Naive B cell (primary cell): ENCODE data around the gene SELENOF. TPM values are rescaled to one million over a fixed set of nuclear protein-coding genes. Genes with fewer than 3 reads are reported as not detected.
"Not testable (repeated sequence)": the region's sequence is repeated elsewhere in the genome, so short reads cannot be mapped to it uniquely, and the experiment has no call there.

Source experiments
- ATAC-seq, 2 donors: fragments of 150-1000 bp; cut with Tn5 transposase; 2 replicates each; pipeline ENCODE4 v1.10.0; 2021; ENCODE audit warnings: low read depth in 2 of 2, mild to moderate bottlenecking in 2 of 2, moderate library complexity in 2 of 2
- DNase-seq: peaks from one replicate; pipeline ENCODE4 v3.0.0; 2022
- H3K27ac Mint-ChIP-seq, 6 donors: one replicate each; pipeline ENCODE4 v1.8.0; 2020 to 2022; ENCODE audit warnings: mild to moderate bottlenecking in 6 of 6, mixed read lengths in 6 of 6, moderate library complexity in 5 of 6, inconsistent platforms in 2 of 6
- H3K27me3 Mint-ChIP-seq, 3 donors: one replicate each; pipeline ENCODE4 v1.8.0; 2021 to 2022; ENCODE audit warnings: mixed read lengths in 3 of 3, mild to moderate bottlenecking in 1 of 3
- H3K36me3 Mint-ChIP-seq, 2 donors: one replicate each; pipeline ENCODE4 v1.8.0; 2020 to 2022; ENCODE audit warnings: mixed read lengths in 2 of 2, inconsistent platforms in 1 of 2, mild to moderate bottlenecking in 1 of 2
- H3K4me1 Mint-ChIP-seq, 3 donors: one replicate each; pipeline ENCODE4 v1.8.0; 2020 to 2022; ENCODE audit warnings: mixed read lengths in 3 of 3, inconsistent platforms in 1 of 3, mild to moderate bottlenecking in 1 of 3, moderate library complexity in 1 of 3
- H3K4me3 Mint-ChIP-seq, 8 donors: one replicate each; pipeline ENCODE4 v1.8.0; 2020 to 2022; ENCODE audit warnings: mild to moderate bottlenecking in 8 of 8, mixed read lengths in 8 of 8, moderate library complexity in 8 of 8, inconsistent platforms in 2 of 8
- H3K9me3 Mint-ChIP-seq, 7 donors: one replicate each; pipeline ENCODE4 v1.8.0; 2020 to 2022; ENCODE audit warnings: mixed read lengths in 7 of 7, mild to moderate bottlenecking in 5 of 7, inconsistent platforms in 2 of 7, moderate library complexity in 1 of 7
- polyA plus RNA-seq, 6 donors: library from polyadenylated mRNA; unstranded; fragments of 300-500 nt; fragmentation: Illumina TruSeq; gene quantifications; one replicate each; pipeline ENCODE4 v1.2.3, GENCODE V29; 2021; ENCODE audit warnings: low read depth in 6 of 6

Gene SELENOF
- polyA plus RNA-seq, 6 donors from 2014 or later = 558 to 771 (median 701) TPM

DNA sequence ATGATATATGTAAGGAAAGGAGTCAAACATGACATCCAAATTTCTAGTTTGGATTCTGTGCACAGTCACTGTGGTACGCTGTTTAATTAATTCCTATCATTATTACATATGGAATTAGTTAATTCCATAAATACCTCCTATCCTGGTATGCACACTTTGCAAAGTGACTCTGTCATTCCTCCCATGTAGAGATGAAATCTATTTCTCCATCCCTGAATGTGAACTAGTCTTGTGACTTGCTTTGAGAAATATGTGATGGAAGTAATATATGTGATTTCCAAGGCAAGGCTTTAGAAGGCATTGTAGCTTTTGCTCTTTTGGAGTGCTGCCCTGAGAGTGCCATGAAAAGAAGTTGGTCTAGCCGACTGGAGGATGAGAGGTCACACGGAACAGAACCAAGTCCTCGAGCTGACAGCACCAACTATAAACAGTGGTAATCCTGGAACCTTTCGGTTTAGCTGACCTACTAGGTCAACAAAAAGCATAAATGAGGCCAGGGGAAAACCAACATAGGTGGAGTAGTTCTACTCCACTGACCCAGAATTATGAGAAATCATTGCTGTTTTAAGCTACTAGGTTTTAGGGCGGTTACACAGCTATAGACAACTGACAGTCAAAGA is 1.5 kb downstream of the SELENOF start:
- Mint-ChIP-seq H3K27ac (peak overlapping the region in 2 of 6 donors; percentile 43 to 45), H3K36me3 (peaks cover 16 to 28% of the 10 kb centered on the region in 2 donors), H3K9me3 (no peaks in the 10 kb centered on the region), H3K4me3 (peak overlapping the region in 1 of 8 donors; percentile 82), H3K4me1 (peaks cover 46 to 58% (median 50%) of the 10 kb centered on the region in 3 donors), H3K27me3 (no peaks in the 10 kb centered on the region)
- no peak for ATAC-seq
- DNase-seq = no peak

- Mint-ChIP-seq H3K4me3 (no peak overlapping the region), H3K4me1 (peaks cover 41 to 49% (median 43%) of the 10 kb centered on the region in 3 donors), H3K27ac (no peak overlapping the region), H3K36me3 (peaks cover 15 to 25% of the 10 kb centered on the region in 2 donors), H3K9me3 (no peaks in the 10 kb centered on the region), H3K27me3 (no peaks in the 10 kb centered on the region)
- no peak for DNase-seq
- no peak for ATAC-seq
Observed at GRCh38 chr1:86906419-86906818, 7.5 kb downstream of the SELENOF start.

- H3K9me3 Mint-ChIP-seq = no peaks in the 10 kb centered on the region
- no peaks in the 10 kb centered on the region for H3K27me3 Mint-ChIP-seq
- no peak overlapping the region for H3K4me3 Mint-ChIP-seq
- no peak overlapping the region for H3K27ac Mint-ChIP-seq
- peaks cover 9 to 20% of the 10 kb centered on the region in 2 donors for H3K36me3 Mint-ChIP-seq
- ATAC-seq (no peak), DNase-seq (no peak)
- peaks cover 36 to 43% (median 37%) of the 10 kb centered on the region in 3 donors for H3K4me1 Mint-ChIP-seq
Observed at GRCh38 chr1:86905875-86906274, 8.1 kb downstream of the SELENOF start.

DNA sequence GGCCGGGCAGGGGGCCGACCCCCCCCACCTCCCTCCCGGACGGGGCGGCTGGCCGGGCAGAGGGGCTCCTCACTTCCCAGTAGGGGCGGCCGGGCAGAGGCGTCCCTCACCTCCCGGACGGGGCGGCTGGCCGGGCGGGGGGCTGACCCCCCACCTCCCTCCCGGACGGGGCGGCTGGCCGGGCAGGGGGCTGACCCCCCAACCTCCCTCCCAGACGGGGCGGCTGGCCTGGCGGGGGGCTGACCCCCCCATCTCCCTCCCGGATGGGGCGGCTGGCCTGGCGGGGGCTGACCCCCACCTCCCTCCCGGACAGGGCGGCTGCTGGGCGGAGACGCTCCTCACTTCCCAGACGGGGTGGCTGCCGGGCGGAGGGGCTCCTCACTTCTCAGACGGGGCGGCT is 14.5 kb downstream of the SELENOF start:
- H3K4me1 Mint-ChIP-seq = peaks cover 25 to 33% (median 31%) of the 10 kb centered on the region in 3 donors
- H3K27me3 Mint-ChIP-seq, ATAC-seq, H3K27ac Mint-ChIP-seq, H3K9me3 Mint-ChIP-seq, H3K4me3 Mint-ChIP-seq, H3K36me3 Mint-ChIP-seq, DNase-seq: not testable (repeated sequence)

DNA sequence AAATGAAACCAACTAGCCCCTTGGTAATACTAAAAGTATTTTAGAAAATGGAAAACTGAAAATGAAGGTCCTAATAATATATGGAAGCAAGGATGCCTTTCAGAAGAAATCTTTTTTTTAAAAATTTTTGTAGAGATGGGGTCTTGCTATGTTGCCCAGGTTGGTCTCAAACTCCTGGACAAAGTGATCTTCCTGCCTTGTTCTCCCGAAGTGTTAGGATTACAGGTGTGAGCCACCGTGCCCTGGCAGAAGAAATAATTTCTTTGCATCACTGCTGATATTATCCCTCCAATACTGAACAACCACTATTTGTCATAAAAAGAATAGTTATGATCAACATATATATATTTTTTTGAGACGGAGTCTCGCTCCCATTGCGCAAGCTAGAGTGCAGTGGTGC is 25.6 kb downstream of the SELENOF start:
- peak overlapping the region in 2 of 6 donors; percentile 26 to 67 for H3K27ac Mint-ChIP-seq
- H3K4me1 Mint-ChIP-seq = peaks cover 19 to 42% (median 38%) of the 10 kb centered on the region in 3 donors

GRCh38 chr1:86887479-86888162 is 26.3 kb downstream of the SELENOF start:
- DNase-seq (no peak), ATAC-seq (no peak)
- H3K36me3 Mint-ChIP-seq = peaks cover 0 to 12% of the 10 kb centered on the region in 2 donors
- H3K27me3 Mint-ChIP-seq = no peaks in the 10 kb centered on the region
- H3K4me1 Mint-ChIP-seq = peaks cover 19 to 44% (median 44%) of the 10 kb centered on the region in 3 donors
- no peak overlapping the region for H3K4me3 Mint-ChIP-seq
- peak overlapping the region in 3 of 6 donors; percentile 28 to 69 (median 34) for H3K27ac Mint-ChIP-seq
- peaks cover 0 to 2% (median 0%) of the 10 kb centered on the region in 7 donors for H3K9me3 Mint-ChIP-seq

More for the DNA sequence above, 25.6 kb downstream of the SELENOF start:
- DNase-seq (no peak), ATAC-seq (no peak)
- no peak overlapping the region for H3K4me3 Mint-ChIP-seq
- peaks cover 0 to 2% (median 0%) of the 10 kb centered on the region in 7 donors for H3K9me3 Mint-ChIP-seq
- no peaks in the 10 kb centered on the region for H3K27me3 Mint-ChIP-seq
- peaks cover 0 to 12% of the 10 kb centered on the region in 2 donors for H3K36me3 Mint-ChIP-seq

- Mint-ChIP-seq H3K36me3 (peaks cover 14 to 18% of the 10 kb centered on the region in 2 donors), H3K27ac (peak overlapping the region in 3 of 6 donors; percentile 23 to 92 (median 41)), H3K27me3 (no peaks in the 10 kb centered on the region), H3K4me3 (no peak overlapping the region), H3K4me1 (peaks cover 6 to 14% (median 13%) of the 10 kb centered on the region in 3 donors), H3K9me3 (no peaks in the 10 kb centered on the region)
- ATAC-seq (no peak), DNase-seq (no peak)
Observed at GRCh38 chr1:86875722-86876121, 38.2 kb downstream of the SELENOF start.

- Mint-ChIP-seq H3K4me3 (no peak overlapping the region), H3K4me1 (peaks cover 28 to 32% (median 30%) of the 10 kb centered on the region in 3 donors), H3K27ac (peak overlapping the region in 1 of 6 donors; percentile 65), H3K27me3 (no peaks in the 10 kb centered on the region), H3K36me3 (peaks cover 11 to 14% of the 10 kb centered on the region in 2 donors), H3K9me3 (no peaks in the 10 kb centered on the region)
- DNase-seq (no peak), ATAC-seq (no peak)
Observed at GRCh38 chr1:86872086-86872485, 41.8 kb downstream of the SELENOF start.

DNA sequence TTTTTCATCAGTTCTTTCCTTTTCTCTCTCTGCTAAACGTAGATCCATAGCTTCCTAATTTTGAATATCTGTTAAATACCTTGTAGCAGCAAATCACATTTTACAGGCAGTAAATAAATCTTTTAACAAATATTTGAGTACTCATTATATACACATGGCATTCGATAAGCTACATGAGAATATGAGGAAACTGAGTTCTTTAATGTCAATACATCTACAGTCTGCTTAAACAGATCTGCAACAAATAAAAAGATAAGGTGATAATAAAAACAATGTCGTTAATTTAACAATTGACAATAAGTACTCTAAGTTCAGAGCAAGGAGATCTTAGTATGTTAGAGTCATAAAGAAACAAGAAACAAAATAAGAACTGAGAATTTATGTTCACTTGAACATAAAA is 42.9 kb downstream of the SELENOF start:
- ATAC-seq (no peak), DNase-seq (no peak)
- no peaks in the 10 kb centered on the region for H3K27me3 Mint-ChIP-seq
- no peak overlapping the region for H3K4me3 Mint-ChIP-seq
- H3K36me3 Mint-ChIP-seq = peaks cover 9 to 12% of the 10 kb centered on the region in 2 donors
- no peaks in the 10 kb centered on the region for H3K9me3 Mint-ChIP-seq
- peaks cover 32 to 40% (median 34%) of the 10 kb centered on the region in 3 donors for H3K4me1 Mint-ChIP-seq
- H3K27ac Mint-ChIP-seq = peak overlapping the region in 1 of 6 donors; percentile 42

DNA sequence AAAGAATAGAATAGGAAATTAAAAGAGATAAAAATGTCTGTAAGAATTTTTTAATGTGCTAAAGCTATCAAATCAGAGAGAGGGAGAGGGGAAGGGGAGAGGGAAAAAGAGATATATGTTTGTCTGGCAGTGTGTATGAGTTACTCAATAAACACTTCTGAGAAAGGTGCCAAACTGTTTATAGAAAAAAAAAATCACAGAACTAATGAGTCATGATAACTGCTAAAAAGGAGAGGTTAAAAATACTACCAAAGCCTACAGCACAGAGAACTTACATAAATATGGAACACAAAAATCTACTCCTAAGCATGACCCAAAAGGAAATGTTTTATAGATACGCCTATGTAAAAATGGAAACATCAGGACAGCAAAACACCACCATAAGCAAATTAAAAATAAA is 45.4 kb downstream of the SELENOF start:
- Mint-ChIP-seq H3K36me3 (peaks cover 0 to 5% of the 10 kb centered on the region in 2 donors), H3K9me3 (no peaks in the 10 kb centered on the region), H3K4me3 (peak overlapping the region in 1 of 8 donors; percentile 37), H3K4me1 (peaks cover 31 to 42% (median 40%) of the 10 kb centered on the region in 3 donors), H3K27me3 (no peaks in the 10 kb centered on the region), H3K27ac (peak overlapping the region in 5 of 6 donors; percentile 16 to 75 (median 39))
- no peak for DNase-seq
- no peak for ATAC-seq

DNA sequence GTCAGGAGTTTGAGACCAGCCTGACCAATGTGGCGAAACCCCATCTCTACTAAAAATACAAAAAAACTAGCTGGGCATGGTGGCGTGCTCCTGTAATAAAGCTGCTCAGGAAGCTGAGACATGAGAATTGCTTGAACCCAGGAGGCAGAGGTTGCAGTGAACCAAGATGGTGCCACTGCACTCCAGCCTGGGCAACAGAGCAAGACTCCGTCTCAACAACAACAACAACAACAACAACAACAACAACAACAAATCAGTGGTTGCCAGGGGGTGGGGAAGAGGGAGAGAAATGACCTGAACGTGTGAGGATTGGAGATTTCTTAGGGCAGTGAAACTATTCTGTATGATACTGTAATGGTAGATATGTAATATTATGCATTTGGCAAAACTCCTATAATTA is 46.6 kb downstream of the SELENOF start:
- peaks cover 31 to 42% (median 40%) of the 10 kb centered on the region in 3 donors for H3K4me1 Mint-ChIP-seq
- not testable (repeated sequence) for H3K9me3 Mint-ChIP-seq, DNase-seq, H3K27me3 Mint-ChIP-seq, H3K36me3 Mint-ChIP-seq, ATAC-seq
- H3K4me3 Mint-ChIP-seq = peak overlapping the region in 5 of 8 donors; percentile 2 to 86 (median 37)
- peak overlapping the region in 5 of 6 donors; percentile 5 to 87 (median 50) for H3K27ac Mint-ChIP-seq

DNA sequence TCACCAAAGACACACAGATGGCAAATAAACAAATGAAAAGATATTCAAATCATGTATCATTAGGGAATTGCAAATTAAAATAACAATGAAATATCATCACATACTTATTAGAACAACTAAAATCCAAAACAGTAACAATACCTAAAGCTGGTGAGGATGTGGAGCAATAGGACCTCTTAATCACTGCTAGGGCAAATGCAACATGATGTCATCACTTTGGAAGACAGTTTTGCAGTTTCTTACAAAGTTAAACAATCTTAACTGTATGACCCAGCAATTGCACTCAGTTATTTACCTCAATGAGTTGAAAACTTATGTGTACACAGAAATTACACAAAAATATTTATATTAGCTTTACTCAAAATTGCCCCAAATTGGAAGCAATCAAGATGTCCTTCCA is 47.3 kb downstream of the SELENOF start:
- ATAC-seq = no peak
- no peaks in the 10 kb centered on the region for H3K27me3 Mint-ChIP-seq
- H3K36me3 Mint-ChIP-seq = peaks cover 0 to 5% of the 10 kb centered on the region in 2 donors
- H3K4me3 Mint-ChIP-seq = peak overlapping the region; percentile 48 to 90 (median 82)
- H3K9me3 Mint-ChIP-seq = no peaks in the 10 kb centered on the region
- no peak for DNase-seq
- peak overlapping the region in 5 of 6 donors; percentile 87 to 97 (median 95) for H3K27ac Mint-ChIP-seq
- H3K4me1 Mint-ChIP-seq = peaks cover 31 to 42% (median 40%) of the 10 kb centered on the region in 3 donors

DNA sequence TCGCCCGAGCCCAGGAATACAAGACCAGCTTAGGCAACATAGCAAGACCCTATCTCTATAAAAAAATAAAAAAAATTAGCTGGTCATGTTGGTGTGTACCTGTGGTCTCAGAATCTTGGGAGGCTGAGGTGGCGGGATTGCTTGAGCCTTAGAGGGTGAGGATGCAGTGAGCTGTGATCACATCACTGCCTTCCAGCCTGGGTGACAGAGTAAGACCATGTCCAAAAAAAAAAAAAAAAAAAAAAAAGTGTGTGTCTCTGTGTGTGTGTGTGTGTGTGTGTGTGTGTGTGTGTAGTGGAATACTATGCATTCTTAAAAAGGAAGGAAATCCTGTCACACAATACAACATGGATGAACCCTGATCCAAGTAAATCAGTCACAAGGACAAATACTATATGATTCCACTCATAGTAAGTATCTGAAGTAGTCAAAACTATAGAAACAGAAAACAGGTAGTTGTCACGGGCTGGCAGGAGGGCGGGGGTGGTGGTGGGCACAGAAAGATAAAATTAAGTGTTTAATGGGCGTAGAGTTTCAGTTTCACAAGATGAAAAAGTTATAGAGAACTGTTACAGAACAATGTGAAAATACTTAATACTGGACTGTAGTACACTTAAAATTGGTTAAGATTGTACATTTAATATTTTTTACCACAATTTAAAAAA is 47.8 kb downstream of the SELENOF start:
- no peaks in the 10 kb centered on the region for H3K27me3 Mint-ChIP-seq
- H3K4me3 Mint-ChIP-seq = peak overlapping the region; percentile 68 to 90 (median 82)
- DNase-seq (peak; percentile 57), ATAC-seq (peak; percentile 97 to 99)
- peaks cover 0 to 3% of the 10 kb centered on the region in 2 donors for H3K36me3 Mint-ChIP-seq
- peaks cover 31 to 46% (median 40%) of the 10 kb centered on the region in 3 donors for H3K4me1 Mint-ChIP-seq
- H3K27ac Mint-ChIP-seq = peak overlapping the region; percentile 87 to 98 (median 96)
- H3K9me3 Mint-ChIP-seq = no peaks in the 10 kb centered on the region
